HG02870 (cell line): ENCODE measurements around the gene PLXNA4.

ENCODE experiments used
- ATAC-seq: cut with Tn5 transposase; IDR thresholded peaks from one replicate; pipeline ENCODE4 v1.9.1; 2021; ENCODE audit warnings: mild to moderate bottlenecking, moderate library complexity; ENCODE audit not compliant: unreplicated experiment

PLXNA4 gene

GRCh38 chr7:132536654-132537395 lies 39.4 kb downstream of the PLXNA4 start:
- no peak for ATAC-seq

- no peak for ATAC-seq
Measured at GRCh38 chr7:132533916-132534315, 42.4 kb downstream of the PLXNA4 start.

GRCh38 chr7:132532281-132532680 lies 44.0 kb downstream of the PLXNA4 start:
- no peak for ATAC-seq

- no peak for ATAC-seq
Measured at GRCh38 chr7:132531562-132531961, 44.7 kb downstream of the PLXNA4 start.

- ATAC-seq: no peak
Measured at GRCh38 chr7:132528695-132529094, 47.6 kb downstream of the PLXNA4 start.

GRCh38 chr7:132527467-132528410 lies 48.5 kb downstream of the PLXNA4 start:
- no peak for ATAC-seq

GRCh38 chr7:132526111-132526740 lies 50.0 kb downstream of the PLXNA4 start:
- ATAC-seq: no peak

GRCh38 chr7:132521423-132521822 lies 54.8 kb downstream of the PLXNA4 start:
- ATAC-seq: no peak

GRCh38 chr7:132520591-132521280 lies 55.5 kb downstream of the PLXNA4 start:
- no peak for ATAC-seq

GRCh38 chr7:132519936-132520335 lies 56.3 kb downstream of the PLXNA4 start:
- ATAC-seq: no peak

- no peak for ATAC-seq
Measured at GRCh38 chr7:132518839-132519173, 57.5 kb downstream of the PLXNA4 start.

GRCh38 chr7:132518102-132518838 lies 58.0 kb downstream of the PLXNA4 start:
- ATAC-seq: no peak

- no peak for ATAC-seq
Measured at GRCh38 chr7:132516042-132516840, 60.0 kb downstream of the PLXNA4 start.

GRCh38 chr7:132515181-132515580 lies 61.1 kb downstream of the PLXNA4 start:
- ATAC-seq: no peak

- ATAC-seq: no peak
Measured at GRCh38 chr7:132514430-132514829, 61.8 kb downstream of the PLXNA4 start.

- no peak for ATAC-seq
Measured at GRCh38 chr7:132511921-132512320, 64.3 kb downstream of the PLXNA4 start.

- no peak for ATAC-seq
Measured at GRCh38 chr7:132511387-132511786, 64.9 kb downstream of the PLXNA4 start.

- ATAC-seq: no peak
Measured at GRCh38 chr7:132509643-132510042, 66.6 kb downstream of the PLXNA4 start.

GRCh38 chr7:132508724-132509353 lies 67.4 kb downstream of the PLXNA4 start:
- ATAC-seq: no peak
